GM23338 (cell line): ENCODE results near the gene NFE2L1. TPM values are rescaled to one million over a fixed set of nuclear protein-coding genes. Genes with fewer than 3 reads are reported as not detected.

Experiments
- ATAC-seq: fragments of 200-7000 bp; cut with Tn5 transposase; 3 replicates; pipeline ENCODE4 v1.9.1; 2020
- DNase-seq: peaks from one replicate; pipeline ENCODE4 v3.0.0-alpha.2; 2015; ENCODE audit warnings: low spot score
- H2AFZ ChIP-seq: fragments of 200-600 bp; sonication (generic); 2 replicates; pipeline ENCODE4 v1.8.0; 2016; ENCODE audit warnings: antibody characterized with exemption, mild to moderate bottlenecking, moderate library complexity
- H3F3A ChIP-seq: fragments of 200-600 bp; sonication (generic); replicated peaks from 2 replicates; pipeline ENCODE4 v1.8.0; 2017; ENCODE audit warnings: antibody characterized with exemption, mixed run types, low read depth
- H3K27ac ChIP-seq: fragments of 200-600 bp; sonication (generic); 2 replicates; pipeline ENCODE4 v1.6.1; 2016; ENCODE audit warnings: low read depth
- H3K27me3 ChIP-seq: fragments of 200-600 bp; sonication (generic); 2 replicates; pipeline ENCODE4 v1.8.0; 2016; ENCODE audit warnings: mild to moderate bottlenecking, mixed run types, moderate library complexity; ENCODE audit not compliant: insufficient read depth
- H3K36me3 ChIP-seq: fragments of 200-600 bp; sonication (generic); 2 replicates; pipeline ENCODE4 v1.8.0; 2016; ENCODE audit warnings: mild to moderate bottlenecking; ENCODE audit not compliant: insufficient read depth
- H3K4me1 ChIP-seq: fragments of 200-600 bp; sonication (generic); 2 replicates; pipeline ENCODE4 v1.8.0; 2016; ENCODE audit warnings: mild to moderate bottlenecking, moderate library complexity; ENCODE audit not compliant: insufficient read depth
- H3K4me2 ChIP-seq: fragments of 200-600 bp; sonication (generic); 2 replicates; pipeline ENCODE4 v1.7.1; 2017; ENCODE audit warnings: mixed run types
- H3K4me3 ChIP-seq: fragments of 200-600 bp; sonication (generic); 2 replicates; pipeline ENCODE4 v1.6.1; 2016; ENCODE audit warnings: mixed run types
- H3K79me2 ChIP-seq: fragments of 200-600 bp; sonication (generic); replicated peaks from 2 replicates; pipeline ENCODE4 v1.8.0; 2017; ENCODE audit warnings: mild to moderate bottlenecking; ENCODE audit not compliant: insufficient read depth
- H3K9me2 ChIP-seq: fragments of 200-600 bp; sonication (generic); 2 replicates; pipeline ENCODE4 v1.8.0; 2017; ENCODE audit not compliant: insufficient read depth
- H4K20me1 ChIP-seq: fragments of 200-600 bp; sonication (generic); replicated peaks from 2 replicates; pipeline ENCODE4 v1.8.0; 2017; ENCODE audit warnings: mild to moderate bottlenecking; ENCODE audit not compliant: insufficient read depth
- H3K27ac Mint-ChIP-seq: 2 replicates; pipeline ENCODE4 v1.8.0; 2020; ENCODE audit warnings: inconsistent platforms, mild to moderate bottlenecking, moderate library complexity, mixed read lengths
- H3K27me3 Mint-ChIP-seq: 3 replicates; pipeline ENCODE4 v1.8.0; 2022; ENCODE audit warnings: low read depth, mild to moderate bottlenecking, moderate library complexity, mixed read lengths, inconsistent platforms; ENCODE audit not compliant: insufficient read depth, poor library complexity
- H3K36me3 Mint-ChIP-seq: 3 replicates; pipeline ENCODE4 v1.8.0; 2021; ENCODE audit warnings: low read depth, mild to moderate bottlenecking, inconsistent platforms, moderate library complexity, mixed read lengths
- H3K4me1 Mint-ChIP-seq: 3 replicates; pipeline ENCODE4 v1.8.0; 2020; ENCODE audit warnings: mild to moderate bottlenecking, inconsistent platforms, mixed read lengths
- H3K4me3 Mint-ChIP-seq: 3 replicates; pipeline ENCODE4 v1.8.0; 2021; ENCODE audit warnings: moderate library complexity, mild to moderate bottlenecking, inconsistent platforms, mixed read lengths
- H3K9me3 Mint-ChIP-seq: 3 replicates; pipeline ENCODE4 v1.8.0; 2020; ENCODE audit warnings: moderate library complexity, mild to moderate bottlenecking, inconsistent platforms, mixed read lengths
- CREB1 ChIP-seq: fragments of 250-450 bp; sonication (Bioruptor Pico); IDR thresholded peaks from 2 replicates; pipeline ENCODE4 v1.5.0; 2020; ENCODE audit warnings: low read depth, mild to moderate bottlenecking, moderate library complexity
- ETS1 ChIP-seq: IDR thresholded peaks from 2 replicates; pipeline ENCODE4 v1.6.1; 2016; ENCODE audit warnings: antibody characterized with exemption
- EZH2 ChIP-seq: fragments of 200-600 bp; sonication (generic); IDR thresholded peaks from one replicate; pipeline ENCODE4 v1.8.0; 2017; ENCODE audit warnings: antibody characterized with exemption, mild to moderate bottlenecking, low read depth; ENCODE audit not compliant: unreplicated experiment
- EZH2phosphoT487 ChIP-seq: fragments of 200-600 bp; sonication (generic); IDR thresholded peaks from one replicate; pipeline ENCODE4 v1.8.1; 2018; ENCODE audit warnings: antibody characterized with exemption; ENCODE audit not compliant: unreplicated experiment
- JUNB ChIP-seq: IDR thresholded peaks from one replicate; pipeline ENCODE4 v1.6.1; 2016; ENCODE audit warnings: antibody characterized with exemption; ENCODE audit not compliant: unreplicated experiment
- NANOG ChIP-seq: IDR thresholded peaks from 2 replicates; pipeline ENCODE4 v1.6.1; 2016; ENCODE audit warnings: antibody characterized with exemption, borderline replicate concordance
- POLR2AphosphoS5 ChIP-seq: IDR thresholded peaks from 2 replicates; pipeline ENCODE4 v1.6.1; 2016; ENCODE audit warnings: antibody characterized with exemption, low read depth
- STAT1 ChIP-seq: IDR thresholded peaks from one replicate; pipeline ENCODE4 v1.6.1; 2016; ENCODE audit warnings: antibody characterized with exemption; ENCODE audit not compliant: unreplicated experiment
- ZNF114 ChIP-seq: fragments of 250-450 bp; sonication (Bioruptor Pico); IDR thresholded peaks from 2 replicates; pipeline ENCODE4 v1.5.0; 2020; ENCODE audit warnings: mild to moderate bottlenecking, moderate library complexity
- ZNF331 ChIP-seq: fragments of 250-450 bp; sonication (Bioruptor Pico); IDR thresholded peaks from 2 replicates; pipeline ENCODE4 v1.5.0; 2020; ENCODE audit warnings: low read depth, mild to moderate bottlenecking, moderate library complexity
- polyA plus RNA-seq: library from polyadenylated mRNA; unstranded; fragments of >200 nt; fragmentation: Nextera tagmentation; extraction: Ambion mirVana; gene quantifications from 2 replicates; pipeline ENCODE4 v1.2.1, GENCODE V29; 2016
- total RNA-seq: library from RNA; depleted of rRNA; stranded (reverse); fragments of >200 nt; shearing (Covaris generic); gene quantifications from 2 replicates; pipeline ENCODE4 v1.2.3, GENCODE V29; 2014
- TF ChIP-seq, protein P1 (sequence below), 2 experiments: fragments of 200-600 bp in 1 of 2; sonication (generic) in 1 of 2; conservative IDR thresholded peaks; 2 replicates each; pipeline versions ENCODE4 v1.5.1 to v1.6.1; 2016 to 2017; ENCODE audit warnings: antibody characterized with exemption in 2 of 2, low read depth in 2 of 2, mild to moderate bottlenecking in 2 of 2, moderate library complexity in 1 of 2
- TF ChIP-seq, protein P2 (sequence below): fragments of 250-450 bp; sonication (Bioruptor Pico); IDR thresholded peaks from 2 replicates; pipeline ENCODE4 v1.5.0; 2020; ENCODE audit warnings: mild to moderate bottlenecking, moderate library complexity
- TF ChIP-seq, protein P3 (sequence below): IDR thresholded peaks from one replicate; pipeline ENCODE4 v1.6.1; 2018; ENCODE audit warnings: antibody characterized with exemption; ENCODE audit not compliant: unreplicated experiment

The NFE2L1 gene
- total and polyA plus RNA-seq, 2 experiments from 2014 or later = 39.9 to 138 TPM

DNA sequence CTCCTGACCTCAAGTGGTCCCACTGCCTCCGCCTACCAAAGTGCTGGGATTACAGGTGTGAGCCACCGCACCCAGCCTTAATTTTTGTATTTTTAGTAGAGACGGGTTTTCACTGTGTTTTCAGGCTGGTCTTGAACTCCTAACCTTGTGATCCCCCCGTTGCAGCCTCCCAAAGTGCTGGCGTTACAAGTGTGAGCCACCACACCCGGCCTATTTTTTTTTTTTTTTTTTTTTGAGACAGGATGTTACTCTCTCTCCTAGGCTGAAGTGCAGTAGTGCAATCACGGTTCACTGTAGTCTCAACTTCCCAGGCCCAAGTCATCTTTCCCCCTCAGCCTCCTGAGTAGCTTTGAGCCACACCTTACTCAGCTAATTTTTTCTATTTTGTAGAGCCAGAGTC is 56.3 kb downstream of the NFE2L1 start:
- H3K36me3 Mint-ChIP-seq = peaks cover 2% of the 10 kb centered on the region; the same call in 1 of the 3 replicates
- peaks cover 17% of the 10 kb centered on the region for H3K4me1 ChIP-seq

More for the DNA sequence above, 56.3 kb downstream of the NFE2L1 start:
- no peaks in the 10 kb centered on the region for H3K9me2 ChIP-seq
- Mint-ChIP-seq H3K27ac (no peak overlapping the region), H3K4me3 (no peak overlapping the region), H3K4me1 (peaks cover 16% of the 10 kb centered on the region), H3K27me3 (peaks cover 18% of the 10 kb centered on the region), H3K9me3 (no peaks in the 10 kb centered on the region; the same call in 1 of the 3 replicates)
- H4K20me1 ChIP-seq = no peaks in the 10 kb centered on the region
- TF ChIP-seq NANOG = no peak
- no peak for TF ChIP-seq STAT1
- no peak for TF ChIP-seq ZNF331 (CRISPR knock-in tag)
- TF ChIP-seq ETS1 = no peak
- TF ChIP-seq, protein P1, sequence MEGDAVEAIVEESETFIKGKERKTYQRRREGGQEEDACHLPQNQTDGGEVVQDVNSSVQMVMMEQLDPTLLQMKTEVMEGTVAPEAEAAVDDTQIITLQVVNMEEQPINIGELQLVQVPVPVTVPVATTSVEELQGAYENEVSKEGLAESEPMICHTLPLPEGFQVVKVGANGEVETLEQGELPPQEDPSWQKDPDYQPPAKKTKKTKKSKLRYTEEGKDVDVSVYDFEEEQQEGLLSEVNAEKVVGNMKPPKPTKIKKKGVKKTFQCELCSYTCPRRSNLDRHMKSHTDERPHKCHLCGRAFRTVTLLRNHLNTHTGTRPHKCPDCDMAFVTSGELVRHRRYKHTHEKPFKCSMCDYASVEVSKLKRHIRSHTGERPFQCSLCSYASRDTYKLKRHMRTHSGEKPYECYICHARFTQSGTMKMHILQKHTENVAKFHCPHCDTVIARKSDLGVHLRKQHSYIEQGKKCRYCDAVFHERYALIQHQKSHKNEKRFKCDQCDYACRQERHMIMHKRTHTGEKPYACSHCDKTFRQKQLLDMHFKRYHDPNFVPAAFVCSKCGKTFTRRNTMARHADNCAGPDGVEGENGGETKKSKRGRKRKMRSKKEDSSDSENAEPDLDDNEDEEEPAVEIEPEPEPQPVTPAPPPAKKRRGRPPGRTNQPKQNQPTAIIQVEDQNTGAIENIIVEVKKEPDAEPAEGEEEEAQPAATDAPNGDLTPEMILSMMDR (conservative IDR thresholded peaks at IDR 0.05; ENCODE audit: low read depth in 2 of 2) = no peak
- TF ChIP-seq POLR2AphosphoS5 = no peak
- TF ChIP-seq EZH2 = no peak
- no peak for TF ChIP-seq JUNB
- TF ChIP-seq EZH2phosphoT487 = no peak
- TF ChIP-seq CREB1 = no peak
- TF ChIP-seq, protein P2, sequence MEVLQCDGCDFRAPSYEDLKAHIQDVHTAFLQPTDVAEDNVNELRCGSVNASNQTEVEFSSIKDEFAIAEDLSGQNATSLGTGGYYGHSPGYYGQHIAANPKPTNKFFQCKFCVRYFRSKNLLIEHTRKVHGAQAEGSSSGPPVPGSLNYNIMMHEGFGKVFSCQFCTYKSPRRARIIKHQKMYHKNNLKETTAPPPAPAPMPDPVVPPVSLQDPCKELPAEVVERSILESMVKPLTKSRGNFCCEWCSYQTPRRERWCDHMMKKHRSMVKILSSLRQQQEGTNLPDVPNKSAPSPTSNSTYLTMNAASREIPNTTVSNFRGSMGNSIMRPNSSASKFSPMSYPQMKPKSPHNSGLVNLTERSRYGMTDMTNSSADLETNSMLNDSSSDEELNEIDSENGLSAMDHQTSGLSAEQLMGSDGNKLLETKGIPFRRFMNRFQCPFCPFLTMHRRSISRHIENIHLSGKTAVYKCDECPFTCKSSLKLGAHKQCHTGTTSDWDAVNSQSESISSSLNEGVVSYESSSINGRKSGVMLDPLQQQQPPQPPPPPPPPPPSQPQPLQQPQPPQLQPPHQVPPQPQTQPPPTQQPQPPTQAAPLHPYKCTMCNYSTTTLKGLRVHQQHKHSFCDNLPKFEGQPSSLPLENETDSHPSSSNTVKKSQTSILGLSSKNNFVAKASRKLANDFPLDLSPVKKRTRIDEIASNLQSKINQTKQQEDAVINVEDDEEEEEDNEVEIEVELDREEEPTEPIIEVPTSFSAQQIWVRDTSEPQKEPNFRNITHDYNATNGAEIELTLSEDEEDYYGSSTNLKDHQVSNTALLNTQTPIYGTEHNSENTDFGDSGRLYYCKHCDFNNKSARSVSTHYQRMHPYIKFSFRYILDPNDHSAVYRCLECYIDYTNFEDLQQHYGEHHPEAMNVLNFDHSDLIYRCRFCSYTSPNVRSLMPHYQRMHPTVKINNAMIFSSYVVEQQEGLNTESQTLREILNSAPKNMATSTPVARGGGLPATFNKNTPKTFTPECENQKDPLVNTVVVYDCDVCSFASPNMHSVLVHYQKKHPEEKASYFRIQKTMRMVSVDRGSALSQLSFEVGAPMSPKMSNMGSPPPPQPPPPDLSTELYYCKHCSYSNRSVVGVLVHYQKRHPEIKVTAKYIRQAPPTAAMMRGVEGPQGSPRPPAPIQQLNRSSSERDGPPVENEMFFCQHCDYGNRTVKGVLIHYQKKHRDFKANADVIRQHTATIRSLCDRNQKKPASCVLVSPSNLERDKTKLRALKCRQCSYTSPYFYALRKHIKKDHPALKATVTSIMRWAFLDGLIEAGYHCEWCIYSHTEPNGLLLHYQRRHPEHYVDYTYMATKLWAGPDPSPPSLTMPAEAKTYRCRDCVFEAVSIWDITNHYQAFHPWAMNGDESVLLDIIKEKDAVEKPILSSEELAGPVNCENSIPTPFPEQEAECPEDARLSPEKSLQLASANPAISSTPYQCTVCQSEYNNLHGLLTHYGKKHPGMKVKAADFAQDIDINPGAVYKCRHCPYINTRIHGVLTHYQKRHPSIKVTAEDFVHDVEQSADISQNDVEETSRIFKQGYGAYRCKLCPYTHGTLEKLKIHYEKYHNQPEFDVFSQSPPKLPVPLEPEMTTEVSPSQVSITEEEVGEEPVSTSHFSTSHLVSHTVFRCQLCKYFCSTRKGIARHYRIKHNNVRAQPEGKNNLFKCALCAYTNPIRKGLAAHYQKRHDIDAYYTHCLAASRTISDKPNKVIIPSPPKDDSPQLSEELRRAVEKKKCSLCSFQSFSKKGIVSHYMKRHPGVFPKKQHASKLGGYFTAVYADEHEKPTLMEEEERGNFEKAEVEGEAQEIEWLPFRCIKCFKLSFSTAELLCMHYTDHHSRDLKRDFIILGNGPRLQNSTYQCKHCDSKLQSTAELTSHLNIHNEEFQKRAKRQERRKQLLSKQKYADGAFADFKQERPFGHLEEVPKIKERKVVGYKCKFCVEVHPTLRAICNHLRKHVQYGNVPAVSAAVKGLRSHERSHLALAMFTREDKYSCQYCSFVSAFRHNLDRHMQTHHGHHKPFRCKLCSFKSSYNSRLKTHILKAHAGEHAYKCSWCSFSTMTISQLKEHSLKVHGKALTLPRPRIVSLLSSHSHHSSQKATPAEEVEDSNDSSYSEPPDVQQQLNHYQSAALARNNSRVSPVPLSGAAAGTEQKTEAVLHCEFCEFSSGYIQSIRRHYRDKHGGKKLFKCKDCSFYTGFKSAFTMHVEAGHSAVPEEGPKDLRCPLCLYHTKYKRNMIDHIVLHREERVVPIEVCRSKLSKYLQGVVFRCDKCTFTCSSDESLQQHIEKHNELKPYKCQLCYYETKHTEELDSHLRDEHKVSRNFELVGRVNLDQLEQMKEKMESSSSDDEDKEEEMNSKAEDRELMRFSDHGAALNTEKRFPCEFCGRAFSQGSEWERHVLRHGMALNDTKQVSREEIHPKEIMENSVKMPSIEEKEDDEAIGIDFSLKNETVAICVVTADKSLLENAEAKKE = no peak
- TF ChIP-seq, protein P3, sequence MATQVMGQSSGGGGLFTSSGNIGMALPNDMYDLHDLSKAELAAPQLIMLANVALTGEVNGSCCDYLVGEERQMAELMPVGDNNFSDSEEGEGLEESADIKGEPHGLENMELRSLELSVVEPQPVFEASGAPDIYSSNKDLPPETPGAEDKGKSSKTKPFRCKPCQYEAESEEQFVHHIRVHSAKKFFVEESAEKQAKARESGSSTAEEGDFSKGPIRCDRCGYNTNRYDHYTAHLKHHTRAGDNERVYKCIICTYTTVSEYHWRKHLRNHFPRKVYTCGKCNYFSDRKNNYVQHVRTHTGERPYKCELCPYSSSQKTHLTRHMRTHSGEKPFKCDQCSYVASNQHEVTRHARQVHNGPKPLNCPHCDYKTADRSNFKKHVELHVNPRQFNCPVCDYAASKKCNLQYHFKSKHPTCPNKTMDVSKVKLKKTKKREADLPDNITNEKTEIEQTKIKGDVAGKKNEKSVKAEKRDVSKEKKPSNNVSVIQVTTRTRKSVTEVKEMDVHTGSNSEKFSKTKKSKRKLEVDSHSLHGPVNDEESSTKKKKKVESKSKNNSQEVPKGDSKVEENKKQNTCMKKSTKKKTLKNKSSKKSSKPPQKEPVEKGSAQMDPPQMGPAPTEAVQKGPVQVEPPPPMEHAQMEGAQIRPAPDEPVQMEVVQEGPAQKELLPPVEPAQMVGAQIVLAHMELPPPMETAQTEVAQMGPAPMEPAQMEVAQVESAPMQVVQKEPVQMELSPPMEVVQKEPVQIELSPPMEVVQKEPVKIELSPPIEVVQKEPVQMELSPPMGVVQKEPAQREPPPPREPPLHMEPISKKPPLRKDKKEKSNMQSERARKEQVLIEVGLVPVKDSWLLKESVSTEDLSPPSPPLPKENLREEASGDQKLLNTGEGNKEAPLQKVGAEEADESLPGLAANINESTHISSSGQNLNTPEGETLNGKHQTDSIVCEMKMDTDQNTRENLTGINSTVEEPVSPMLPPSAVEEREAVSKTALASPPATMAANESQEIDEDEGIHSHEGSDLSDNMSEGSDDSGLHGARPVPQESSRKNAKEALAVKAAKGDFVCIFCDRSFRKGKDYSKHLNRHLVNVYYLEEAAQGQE = no peak
- no peak for TF ChIP-seq ZNF114 (CRISPR knock-in tag)
- H3K79me2 ChIP-seq = peaks cover 26% of the 10 kb centered on the region
- no peak overlapping the region for H3K27ac ChIP-seq
- H3K4me3 ChIP-seq = no peak overlapping the region
- no peak overlapping the region for H2AFZ ChIP-seq
- ATAC-seq (no peak), DNase-seq (no peak)
- H3K4me2 ChIP-seq = no peak overlapping the region
- H3K36me3 ChIP-seq = no peaks in the 10 kb centered on the region
- peaks cover 7% of the 10 kb centered on the region for H3F3A ChIP-seq
- H3K27me3 ChIP-seq = no peaks in the 10 kb centered on the region
